OCI-LY1 (cell line): ENCODE data around the gene TRIM67.

Experiments used
- EZH2 ChIP-seq: fragments of 200-600 bp; sonication (generic), shearing (Covaris generic); IDR thresholded peaks from 2 replicates; pipeline ENCODE4 v1.8.0; 2017; ENCODE audit warnings: borderline replicate concordance, mixed run types, mild to moderate bottlenecking, antibody characterized with exemption, low read length, moderate library complexity, mixed read lengths
- TF ChIP-seq, protein P1 (sequence below): fragments of 200-600 bp; sonication (generic), shearing (Covaris generic); IDR thresholded peaks from 2 replicates; pipeline ENCODE4 v1.5.1; 2017; ENCODE audit warnings: mild to moderate bottlenecking, antibody characterized with exemption, low read length, moderate library complexity, mixed read lengths

DNA sequence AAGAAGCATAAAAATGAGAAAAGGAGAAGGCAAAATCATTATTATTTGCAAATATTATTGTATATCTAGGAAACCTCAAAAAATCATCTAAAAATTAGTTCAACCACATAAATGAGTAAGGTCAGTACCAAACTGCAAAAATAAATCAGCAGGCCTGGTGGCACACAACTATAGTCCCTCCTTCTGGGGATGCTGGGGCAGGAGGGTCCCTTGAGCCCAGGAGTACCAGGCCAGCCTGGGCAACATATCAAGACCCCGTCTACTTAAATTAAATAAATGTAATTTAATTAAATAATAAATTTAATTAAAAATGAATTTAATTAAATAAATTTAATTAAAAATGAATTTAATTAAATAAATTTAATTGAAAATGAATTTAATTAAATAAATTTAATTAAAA lies 40.3 kb upstream of the TRIM67 start:
- TF ChIP-seq, protein P1, sequence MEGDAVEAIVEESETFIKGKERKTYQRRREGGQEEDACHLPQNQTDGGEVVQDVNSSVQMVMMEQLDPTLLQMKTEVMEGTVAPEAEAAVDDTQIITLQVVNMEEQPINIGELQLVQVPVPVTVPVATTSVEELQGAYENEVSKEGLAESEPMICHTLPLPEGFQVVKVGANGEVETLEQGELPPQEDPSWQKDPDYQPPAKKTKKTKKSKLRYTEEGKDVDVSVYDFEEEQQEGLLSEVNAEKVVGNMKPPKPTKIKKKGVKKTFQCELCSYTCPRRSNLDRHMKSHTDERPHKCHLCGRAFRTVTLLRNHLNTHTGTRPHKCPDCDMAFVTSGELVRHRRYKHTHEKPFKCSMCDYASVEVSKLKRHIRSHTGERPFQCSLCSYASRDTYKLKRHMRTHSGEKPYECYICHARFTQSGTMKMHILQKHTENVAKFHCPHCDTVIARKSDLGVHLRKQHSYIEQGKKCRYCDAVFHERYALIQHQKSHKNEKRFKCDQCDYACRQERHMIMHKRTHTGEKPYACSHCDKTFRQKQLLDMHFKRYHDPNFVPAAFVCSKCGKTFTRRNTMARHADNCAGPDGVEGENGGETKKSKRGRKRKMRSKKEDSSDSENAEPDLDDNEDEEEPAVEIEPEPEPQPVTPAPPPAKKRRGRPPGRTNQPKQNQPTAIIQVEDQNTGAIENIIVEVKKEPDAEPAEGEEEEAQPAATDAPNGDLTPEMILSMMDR = no peak
- no peak for TF ChIP-seq EZH2
